MM.1S (cell line): ENCODE measurements around the gene SAMD4A.

Source experiments
- DNase-seq: peaks from one replicate; pipeline ENCODE4 v3.0.0-alpha.2; 2015
- H2AFZ ChIP-seq: fragments of 300-600 bp; sonication (generic); 2 replicates; pipeline ENCODE4 v1.6.0; 2016; ENCODE audit warnings: antibody characterized with exemption, low read length
- H3F3A ChIP-seq: fragments of 300-600 bp; sonication (generic); 2 replicates; pipeline ENCODE4 v1.6.1; 2016; ENCODE audit warnings: mild to moderate bottlenecking, antibody characterized with exemption, low read length, moderate library complexity, mixed read lengths; ENCODE audit not compliant: insufficient read depth
- H3K27ac ChIP-seq: fragments of 300-600 bp; sonication (generic); 2 replicates; pipeline ENCODE4 v1.5.1; 2016; ENCODE audit warnings: mild to moderate bottlenecking, low read length
- H3K27me3 ChIP-seq: fragments of 300-600 bp; sonication (generic); replicated peaks from 2 replicates; pipeline ENCODE4 v1.6.0; 2016; ENCODE audit warnings: low read length; ENCODE audit not compliant: insufficient read depth
- H3K36me3 ChIP-seq: fragments of 300-600 bp; sonication (generic); replicated peaks from 2 replicates; pipeline ENCODE4 v1.6.1; 2016; ENCODE audit warnings: mild to moderate bottlenecking, low read length, mixed read lengths; ENCODE audit not compliant: insufficient read depth
- H3K4me1 ChIP-seq: fragments of 300-600 bp; sonication (generic); 2 replicates; pipeline ENCODE4 v1.6.1; 2016; ENCODE audit warnings: low read length, mixed read lengths
- H3K4me2 ChIP-seq: fragments of 300-600 bp; sonication (generic); 2 replicates; pipeline ENCODE4 v1.6.0; 2016; ENCODE audit warnings: low read depth, low read length
- H3K4me3 ChIP-seq: fragments of 300-600 bp; sonication (generic); 2 replicates; pipeline ENCODE4 v1.5.1; 2016; ENCODE audit warnings: low read length, mixed read lengths
- H3K79me2 ChIP-seq: fragments of 300-600 bp; sonication (generic); 2 replicates; pipeline ENCODE4 v1.6.1; 2016; ENCODE audit warnings: mixed run types, low read length, mixed read lengths
- H3K9ac ChIP-seq: fragments of 300-600 bp; sonication (generic); 2 replicates; pipeline ENCODE4 v1.6.1; 2016; ENCODE audit warnings: low read length, mixed read lengths
- H3K9me2 ChIP-seq: fragments of 300-600 bp; sonication (generic); replicated peaks from 2 replicates; pipeline ENCODE4 v1.6.1; 2016; ENCODE audit warnings: mild to moderate bottlenecking, low read length, mixed read lengths; ENCODE audit not compliant: insufficient read depth
- H3K9me3 ChIP-seq: fragments of 300-600 bp; sonication (generic); replicated peaks from 2 replicates; pipeline ENCODE4 v1.6.1; 2016; ENCODE audit warnings: mild to moderate bottlenecking, low read length, mixed read lengths; ENCODE audit not compliant: insufficient read depth
- H4K20me1 ChIP-seq: fragments of 300-600 bp; sonication (generic); 2 replicates; pipeline ENCODE4 v1.6.1; 2016; ENCODE audit warnings: mild to moderate bottlenecking, low read length, moderate library complexity, mixed read lengths; ENCODE audit not compliant: insufficient read depth
- EZH2 ChIP-seq: fragments of 300-600 bp; sonication (generic); optimal IDR thresholded peaks from 2 replicates; pipeline ENCODE3; 2017; ENCODE audit warnings: low read depth, mild to moderate bottlenecking, antibody characterized with exemption, low read length, mixed read lengths
- EZH2phosphoT487 ChIP-seq: fragments of 300-600 bp; sonication (generic); IDR thresholded peaks from 2 replicates; pipeline ENCODE4 v1.6.1; 2018; ENCODE audit warnings: antibody characterized with exemption, low read length
- TF ChIP-seq, protein P1 (sequence below): fragments of 300-600 bp; sonication (generic); IDR thresholded peaks from 2 replicates; pipeline ENCODE4 v1.5.1; 2016; ENCODE audit warnings: antibody characterized with exemption, low read length, mixed read lengths

The SAMD4A gene

DNA sequence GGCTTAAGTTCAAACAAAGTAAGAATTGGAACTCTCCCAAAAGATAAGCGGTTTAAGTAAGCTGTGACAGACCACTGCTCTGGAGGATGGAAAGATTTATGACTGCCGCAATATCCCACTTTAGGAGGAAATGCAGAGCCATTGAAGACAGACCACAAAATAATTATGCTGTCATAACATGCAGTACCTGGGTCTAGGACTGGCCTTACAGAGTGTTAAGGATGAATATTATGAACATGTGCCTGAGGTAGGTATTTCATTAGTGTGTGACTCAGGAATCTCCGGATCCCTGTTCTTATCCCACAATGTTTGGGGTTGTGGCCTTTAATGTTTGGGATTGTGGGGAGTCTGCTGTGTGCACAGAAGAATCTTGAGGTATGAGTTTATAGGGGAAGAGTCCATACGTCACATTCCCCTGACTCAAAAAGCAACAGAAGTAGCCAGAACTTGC, 114.9 kb downstream of the SAMD4A start:
- Histone ChIP-seq H3K9ac (no peak overlapping the region), H3K9me3 (no peaks in the 10 kb centered on the region), H4K20me1 (no peaks in the 10 kb centered on the region), H3K27ac (no peak overlapping the region), H2AFZ (no peak overlapping the region), H3K4me2 (no peak overlapping the region), H3K9me2 (no peaks in the 10 kb centered on the region), H3F3A (no peaks in the 10 kb centered on the region), H3K79me2 (no peaks in the 10 kb centered on the region), H3K36me3 (no peaks in the 10 kb centered on the region), H3K27me3 (no peaks in the 10 kb centered on the region), H3K4me3 (no peak overlapping the region), H3K4me1 (peaks cover 4% of the 10 kb centered on the region)
- TF ChIP-seq EZH2phosphoT487 (no peak), EZH2 (no peak)
- TF ChIP-seq, protein P1, sequence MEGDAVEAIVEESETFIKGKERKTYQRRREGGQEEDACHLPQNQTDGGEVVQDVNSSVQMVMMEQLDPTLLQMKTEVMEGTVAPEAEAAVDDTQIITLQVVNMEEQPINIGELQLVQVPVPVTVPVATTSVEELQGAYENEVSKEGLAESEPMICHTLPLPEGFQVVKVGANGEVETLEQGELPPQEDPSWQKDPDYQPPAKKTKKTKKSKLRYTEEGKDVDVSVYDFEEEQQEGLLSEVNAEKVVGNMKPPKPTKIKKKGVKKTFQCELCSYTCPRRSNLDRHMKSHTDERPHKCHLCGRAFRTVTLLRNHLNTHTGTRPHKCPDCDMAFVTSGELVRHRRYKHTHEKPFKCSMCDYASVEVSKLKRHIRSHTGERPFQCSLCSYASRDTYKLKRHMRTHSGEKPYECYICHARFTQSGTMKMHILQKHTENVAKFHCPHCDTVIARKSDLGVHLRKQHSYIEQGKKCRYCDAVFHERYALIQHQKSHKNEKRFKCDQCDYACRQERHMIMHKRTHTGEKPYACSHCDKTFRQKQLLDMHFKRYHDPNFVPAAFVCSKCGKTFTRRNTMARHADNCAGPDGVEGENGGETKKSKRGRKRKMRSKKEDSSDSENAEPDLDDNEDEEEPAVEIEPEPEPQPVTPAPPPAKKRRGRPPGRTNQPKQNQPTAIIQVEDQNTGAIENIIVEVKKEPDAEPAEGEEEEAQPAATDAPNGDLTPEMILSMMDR = no peak
- no peak for DNase-seq

DNA sequence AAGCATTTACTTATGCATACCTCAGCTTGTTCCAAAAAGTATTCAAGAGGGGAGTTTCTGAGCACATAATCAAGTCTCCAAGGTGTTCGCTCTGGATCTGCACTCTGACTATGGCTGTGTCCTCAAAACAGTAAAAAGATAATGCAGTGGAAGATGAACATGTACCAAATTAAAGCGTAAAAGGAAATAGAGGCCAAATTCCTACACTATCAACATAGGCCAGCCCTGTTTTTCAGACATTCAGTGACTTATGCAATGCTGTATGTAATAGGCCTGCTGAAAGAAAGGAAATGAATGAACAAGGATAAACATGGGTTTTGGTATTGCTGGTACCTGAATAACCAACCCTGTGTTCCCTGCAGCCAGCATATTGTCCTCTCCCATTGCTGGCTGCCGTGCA, 115.7 kb downstream of the SAMD4A start:
- Histone ChIP-seq H3K79me2 (no peaks in the 10 kb centered on the region), H3K9me3 (no peaks in the 10 kb centered on the region), H4K20me1 (no peaks in the 10 kb centered on the region), H3F3A (no peaks in the 10 kb centered on the region), H3K9me2 (no peaks in the 10 kb centered on the region), H3K9ac (no peak overlapping the region), H3K36me3 (no peaks in the 10 kb centered on the region), H3K27me3 (no peaks in the 10 kb centered on the region), H3K4me2 (no peak overlapping the region), H2AFZ (no peak overlapping the region), H3K4me1 (peaks cover 4% of the 10 kb centered on the region), H3K27ac (no peak overlapping the region), H3K4me3 (no peak overlapping the region)
- no peak for DNase-seq
- TF ChIP-seq, protein P1 = no peak

GRCh38 chr14:54683882-54684794, 117.2 kb downstream of the SAMD4A start:
- Histone ChIP-seq H3K27me3 (no peaks in the 10 kb centered on the region), H4K20me1 (no peaks in the 10 kb centered on the region), H3K9me3 (no peaks in the 10 kb centered on the region), H3K4me3 (no peak overlapping the region), H3F3A (no peaks in the 10 kb centered on the region), H3K9me2 (no peaks in the 10 kb centered on the region), H3K27ac (no peak overlapping the region), H2AFZ (no peak overlapping the region), H3K36me3 (no peaks in the 10 kb centered on the region), H3K79me2 (no peaks in the 10 kb centered on the region), H3K9ac (no peak overlapping the region), H3K4me1 (peaks cover 4% of the 10 kb centered on the region), H3K4me2 (no peak overlapping the region)
- no peak for DNase-seq
- no peak for TF ChIP-seq EZH2
- TF ChIP-seq, protein P1 = no peak
- TF ChIP-seq EZH2phosphoT487 = no peak
